Hepatocyte (in vitro differentiated cells): Measurements from ENCODE around the gene KDM4C. TPM values are rescaled to one million over a fixed set of nuclear protein-coding genes. Genes with fewer than 3 reads are reported as not detected.

ENCODE experiments used
- DNase-seq: peaks from one replicate; pipeline ENCODE4 v3.0.0-alpha.2; 2016; ENCODE audit warnings: low spot score
- H2AFZ ChIP-seq: fragments of 200-600 bp; sonication (generic); 2 replicates; pipeline ENCODE4 v1.6.0; 2016; ENCODE audit warnings: antibody characterized with exemption, mild to moderate bottlenecking
- H3K27ac ChIP-seq: fragments of 200-600 bp; sonication (generic); 2 replicates; pipeline ENCODE4 v1.5.1; 2016; ENCODE audit warnings: mild to moderate bottlenecking
- H3K27me3 ChIP-seq: fragments of 200-600 bp; sonication (generic); 2 replicates; pipeline ENCODE4 v1.6.1; 2016
- H3K36me3 ChIP-seq: fragments of 200-600 bp; sonication (generic); replicated peaks from 2 replicates; pipeline ENCODE4 v1.5.1; 2016; ENCODE audit warnings: low read depth; ENCODE audit not compliant: insufficient read depth
- H3K4me1 ChIP-seq: fragments of 200-600 bp; sonication (generic); 2 replicates; pipeline ENCODE4 v1.5.1; 2016; ENCODE audit warnings: mild to moderate bottlenecking, moderate library complexity; ENCODE audit not compliant: insufficient read depth
- H3K4me2 ChIP-seq: fragments of 200-600 bp; sonication (generic); 2 replicates; pipeline ENCODE4 v1.6.0; 2016
- H3K4me3 ChIP-seq: fragments of 200-600 bp; sonication (generic); 2 replicates; pipeline ENCODE4 v1.5.1; 2016; ENCODE audit warnings: mild to moderate bottlenecking
- H3K79me2 ChIP-seq: fragments of 200-600 bp; sonication (generic); 2 replicates; pipeline ENCODE4 v1.6.0; 2017; ENCODE audit warnings: mild to moderate bottlenecking
- H3K9me2 ChIP-seq: fragments of 200-600 bp; sonication (generic); replicated peaks from 2 replicates; pipeline ENCODE4 v1.6.0; 2017; ENCODE audit warnings: mild to moderate bottlenecking; ENCODE audit not compliant: insufficient read depth
- H3K9me3 ChIP-seq: fragments of 200-600 bp; sonication (generic); 2 replicates; pipeline ENCODE4 v1.5.1; 2016; ENCODE audit warnings: low read depth, mild to moderate bottlenecking
- H4K20me1 ChIP-seq: fragments of 200-600 bp; sonication (generic); 2 replicates; pipeline ENCODE4 v1.6.0; 2016; ENCODE audit warnings: mild to moderate bottlenecking; ENCODE audit not compliant: insufficient read depth, poor library complexity, severe bottlenecking
- EZH2 ChIP-seq: fragments of 200-600 bp; sonication (generic); IDR thresholded peaks from 2 replicates; pipeline ENCODE4 v1.6.1; 2016; ENCODE audit warnings: antibody characterized with exemption, mild to moderate bottlenecking, borderline replicate concordance
- EZH2phosphoT487 ChIP-seq: fragments of 200-600 bp; sonication (generic); IDR thresholded peaks from one replicate; pipeline ENCODE4 v1.6.1; 2018; ENCODE audit warnings: antibody characterized with exemption, mild to moderate bottlenecking, low read depth, moderate library complexity; ENCODE audit not compliant: unreplicated experiment, severe bottlenecking
- WGBS: methylation state at CpG from one replicate; pipeline ENCODE4 v1.1.6; 2016; ENCODE audit warnings: low lambda C conversion rate; ENCODE audit errors: missing lambda C conversion rate; 5-methylcytosine and 5-hydroxymethylcytosine counted together
- polyA plus RNA-seq: library from polyadenylated mRNA; unstranded; fragments of >200 nt; fragmentation: Nextera tagmentation; extraction: Ambion mirVana; gene quantifications from 2 replicates; pipeline ENCODE4 v1.2.1, GENCODE V29; 2016
- total RNA-seq: library from RNA; depleted of rRNA; stranded (reverse); fragments of >200 nt; gene quantifications from 2 replicates; pipeline ENCODE4 v1.2.3, GENCODE V29; 2014
- TF ChIP-seq, protein P1 (sequence below): fragments of 200-600 bp; sonication (generic); IDR thresholded peaks from 2 replicates; pipeline ENCODE4 v1.5.1; 2016; ENCODE audit warnings: antibody characterized with exemption, mild to moderate bottlenecking; ENCODE audit not compliant: poor library complexity

KDM4C gene
- total and polyA plus RNA-seq, 2 experiments from 2014 or later, result 16.1 to 28.7 TPM

DNA sequence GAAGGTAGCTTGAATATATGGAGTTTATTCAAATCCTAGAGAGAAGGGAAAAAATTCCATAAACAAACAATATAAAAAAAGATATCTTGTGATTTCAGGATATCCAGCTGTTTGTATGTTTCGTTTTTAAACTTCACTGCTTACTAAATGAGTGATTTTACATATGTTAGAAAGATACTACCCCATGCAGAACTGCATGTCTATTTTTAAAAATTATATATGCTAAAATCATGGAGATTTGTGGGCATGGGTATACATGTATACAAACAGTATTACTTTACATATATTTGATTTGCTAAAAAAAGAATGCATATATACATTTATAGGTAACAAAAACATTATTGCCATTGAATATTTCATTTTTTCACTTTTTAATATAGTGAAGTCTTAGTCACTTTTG lies 178.3 kb downstream of the KDM4C start:
- no peaks in the 10 kb centered on the region for H4K20me1 ChIP-seq
- H3K27me3 ChIP-seq, result no peaks in the 10 kb centered on the region
- H3K36me3 ChIP-seq, result no peaks in the 10 kb centered on the region
- WGBS, result 81% methylated on average over 1 of the region's 1 CpG
- no peak overlapping the region for H3K4me2 ChIP-seq
- H3K9me3 ChIP-seq, result no peaks in the 10 kb centered on the region
- peaks cover 5% of the 10 kb centered on the region for H3K4me1 ChIP-seq
- H3K4me3 ChIP-seq, result no peak overlapping the region
- no peak overlapping the region for H2AFZ ChIP-seq
- H3K79me2 ChIP-seq, result peaks cover under 1% of the 10 kb centered on the region
- TF ChIP-seq, protein P1, sequence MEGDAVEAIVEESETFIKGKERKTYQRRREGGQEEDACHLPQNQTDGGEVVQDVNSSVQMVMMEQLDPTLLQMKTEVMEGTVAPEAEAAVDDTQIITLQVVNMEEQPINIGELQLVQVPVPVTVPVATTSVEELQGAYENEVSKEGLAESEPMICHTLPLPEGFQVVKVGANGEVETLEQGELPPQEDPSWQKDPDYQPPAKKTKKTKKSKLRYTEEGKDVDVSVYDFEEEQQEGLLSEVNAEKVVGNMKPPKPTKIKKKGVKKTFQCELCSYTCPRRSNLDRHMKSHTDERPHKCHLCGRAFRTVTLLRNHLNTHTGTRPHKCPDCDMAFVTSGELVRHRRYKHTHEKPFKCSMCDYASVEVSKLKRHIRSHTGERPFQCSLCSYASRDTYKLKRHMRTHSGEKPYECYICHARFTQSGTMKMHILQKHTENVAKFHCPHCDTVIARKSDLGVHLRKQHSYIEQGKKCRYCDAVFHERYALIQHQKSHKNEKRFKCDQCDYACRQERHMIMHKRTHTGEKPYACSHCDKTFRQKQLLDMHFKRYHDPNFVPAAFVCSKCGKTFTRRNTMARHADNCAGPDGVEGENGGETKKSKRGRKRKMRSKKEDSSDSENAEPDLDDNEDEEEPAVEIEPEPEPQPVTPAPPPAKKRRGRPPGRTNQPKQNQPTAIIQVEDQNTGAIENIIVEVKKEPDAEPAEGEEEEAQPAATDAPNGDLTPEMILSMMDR, result no peak
- no peak for TF ChIP-seq EZH2phosphoT487
- no peak for TF ChIP-seq EZH2
- no peak overlapping the region for H3K27ac ChIP-seq
- H3K9me2 ChIP-seq, result no peaks in the 10 kb centered on the region
- no peak for DNase-seq

DNA sequence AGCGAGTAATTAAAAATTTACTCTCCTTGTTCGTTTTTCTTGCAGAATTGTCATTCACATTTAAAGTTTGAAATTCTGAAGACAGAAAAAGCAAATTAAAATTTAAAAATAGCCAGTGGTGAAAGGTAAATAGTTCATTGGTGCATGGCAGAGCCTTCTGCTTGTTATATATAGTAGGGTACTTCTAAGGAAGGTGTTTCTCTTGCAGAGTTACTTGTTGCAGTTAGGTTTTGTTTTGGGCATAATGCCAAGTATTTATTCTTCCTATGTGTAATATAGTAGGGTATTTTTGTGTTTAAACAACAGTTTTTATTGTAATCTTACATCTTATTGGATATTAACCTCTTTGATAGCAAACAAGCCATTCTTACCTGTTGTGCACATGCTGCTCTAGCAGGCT lies 179.4 kb downstream of the KDM4C start:
- no peaks in the 10 kb centered on the region for H3K9me3 ChIP-seq
- no peak for DNase-seq
- H3K27ac ChIP-seq, result no peak overlapping the region
- H3K9me2 ChIP-seq, result no peaks in the 10 kb centered on the region
- no peak overlapping the region for H2AFZ ChIP-seq
- H3K79me2 ChIP-seq, result no peaks in the 10 kb centered on the region
- no peak overlapping the region for H3K4me3 ChIP-seq
- no peaks in the 10 kb centered on the region for H4K20me1 ChIP-seq
- H3K4me2 ChIP-seq, result no peak overlapping the region
- no peak for TF ChIP-seq EZH2
- TF ChIP-seq, protein P1, result no peak
- TF ChIP-seq EZH2phosphoT487, result no peak
- H3K4me1 ChIP-seq, result no peaks in the 10 kb centered on the region
- 94% methylated on average over 2 of the region's 2 CpGs for WGBS
- H3K27me3 ChIP-seq, result no peaks in the 10 kb centered on the region
- H3K36me3 ChIP-seq, result no peaks in the 10 kb centered on the region

DNA sequence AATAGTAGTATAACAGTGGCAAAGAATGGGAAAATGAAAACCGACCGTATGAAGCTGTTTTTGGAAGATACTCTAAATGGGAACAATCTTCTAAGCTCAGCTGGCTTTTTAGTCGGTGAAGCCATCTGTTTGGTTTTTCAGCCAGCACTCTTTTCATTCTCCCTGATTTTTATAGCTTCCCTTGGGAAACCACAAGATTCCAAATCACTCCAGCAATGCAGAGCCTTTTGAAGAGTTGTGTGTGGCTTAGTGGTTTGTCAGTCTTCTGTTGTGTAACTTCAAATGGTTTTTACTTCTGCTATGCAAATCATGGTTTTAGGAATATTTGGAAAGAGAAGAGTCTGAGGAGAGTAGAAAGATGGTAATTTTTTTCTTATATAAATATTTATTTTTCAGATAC lies 180.7 kb downstream of the KDM4C start:
- H4K20me1 ChIP-seq, result no peaks in the 10 kb centered on the region
- H3K9me3 ChIP-seq, result no peaks in the 10 kb centered on the region
- no peaks in the 10 kb centered on the region for H3K79me2 ChIP-seq
- H3K4me1 ChIP-seq, result no peaks in the 10 kb centered on the region
- H3K4me2 ChIP-seq, result no peak overlapping the region
- H3K4me3 ChIP-seq, result no peak overlapping the region
- H3K36me3 ChIP-seq, result no peaks in the 10 kb centered on the region
- 35% methylated on average over 3 of the region's 3 CpGs for WGBS
- TF ChIP-seq, protein P1, result no peak
- TF ChIP-seq EZH2, result no peak
- no peak for TF ChIP-seq EZH2phosphoT487
- no peak overlapping the region for H3K27ac ChIP-seq
- no peaks in the 10 kb centered on the region for H3K27me3 ChIP-seq
- no peak for DNase-seq
- no peak overlapping the region for H2AFZ ChIP-seq
- no peaks in the 10 kb centered on the region for H3K9me2 ChIP-seq

GRCh38 chr9:6938873-6939272 lies 181.1 kb downstream of the KDM4C start:
- Histone ChIP-seq H4K20me1 (no peaks in the 10 kb centered on the region), H3K4me3 (no peak overlapping the region), H3K27me3 (no peaks in the 10 kb centered on the region), H3K4me1 (no peaks in the 10 kb centered on the region), H3K36me3 (no peaks in the 10 kb centered on the region), H3K79me2 (no peaks in the 10 kb centered on the region), H3K9me3 (no peaks in the 10 kb centered on the region), H3K4me2 (no peak overlapping the region), H3K27ac (no peak overlapping the region), H3K9me2 (no peaks in the 10 kb centered on the region), H2AFZ (no peak overlapping the region)
- 94% methylated on average over 2 of the region's 2 CpGs for WGBS
- TF ChIP-seq EZH2 (no peak), EZH2phosphoT487 (no peak)
- TF ChIP-seq, protein P1, result no peak
- no peak for DNase-seq
